ENCODE results near the gene SPIN1. TPM values are rescaled to one million over a fixed set of nuclear protein-coding genes. Genes with fewer than 3 reads are reported as not detected.
"Not testable (repeated sequence)": the region's sequence is repeated elsewhere in the genome, so short reads cannot be mapped to it uniquely, and the experiment has no call there.

The SPIN1 gene
- 100 to 1,000 TPM; 152 to 198 (median 193) TPM for polyA plus RNA-seq (ENCODE audit: insufficient read length in 4 of 4)

GRCh38 chr9:88388203-88388885 is at the start of gene SPIN1:
SPIN1 (plus strand) TSS chr9:88388444; CDS start chr9:88426540, 38,096 bp downstream.
- peak; percentile 63 to 76 (median 71) for DNase-seq (ENCODE audit: low read depth in 4 of 4, low spot score in 3 of 4)

- DNase-seq (ENCODE audit: low read depth in 4 of 4, low spot score in 3 of 4) = no peak
These were observed 48.9 kb upstream of the SPIN1 start for GRCh38 chr9:88339317-88339716.

GRCh38 chr9:88342246-88342645 is 46.0 kb upstream of the SPIN1 start:
- no peak for DNase-seq (ENCODE audit: low read depth in 4 of 4, low spot score in 3 of 4)

- no peak for DNase-seq (ENCODE audit: low read depth in 4 of 4, low spot score in 3 of 4)
These were observed 44.2 kb upstream of the SPIN1 start for GRCh38 chr9:88344013-88344412.

GRCh38 chr9:88350354-88350753 is 37.9 kb upstream of the SPIN1 start:
- not testable (repeated sequence) for DNase-seq (ENCODE audit: low read depth in 4 of 4, low spot score in 3 of 4)

- no peak for DNase-seq (ENCODE audit: low read depth in 4 of 4, low spot score in 3 of 4)
These were observed 33.1 kb upstream of the SPIN1 start for GRCh38 chr9:88355166-88355565.

- DNase-seq (ENCODE audit: low read depth in 4 of 4, low spot score in 3 of 4) = not testable (repeated sequence)
These were observed 31.0 kb upstream of the SPIN1 start for GRCh38 chr9:88357250-88357649.

GRCh38 chr9:88358723-88359122 is 29.5 kb upstream of the SPIN1 start:
- DNase-seq (ENCODE audit: low read depth in 4 of 4, low spot score in 3 of 4) = no peak

GRCh38 chr9:88359974-88360373 is 28.3 kb upstream of the SPIN1 start:
- no peak for DNase-seq (ENCODE audit: low read depth in 4 of 4, low spot score in 3 of 4)

- DNase-seq (ENCODE audit: low read depth in 4 of 4, low spot score in 3 of 4) = no peak
These were observed 25.6 kb upstream of the SPIN1 start for GRCh38 chr9:88362681-88363080.

- no peak for DNase-seq (ENCODE audit: low read depth in 4 of 4, low spot score in 3 of 4)
These were observed 24.6 kb upstream of the SPIN1 start for GRCh38 chr9:88363661-88364060.

- no peak for DNase-seq (ENCODE audit: low read depth in 4 of 4, low spot score in 3 of 4)
These were observed 23.5 kb upstream of the SPIN1 start for GRCh38 chr9:88364706-88365105.

- no peak for DNase-seq (ENCODE audit: low read depth in 4 of 4, low spot score in 3 of 4)
These were observed 17.9 kb upstream of the SPIN1 start for GRCh38 chr9:88370346-88370745.

- no peak for DNase-seq (ENCODE audit: low read depth in 4 of 4, low spot score in 3 of 4)
These were observed 16.1 kb upstream of the SPIN1 start for GRCh38 chr9:88372103-88372654.

GRCh38 chr9:88373045-88373444 is 15.2 kb upstream of the SPIN1 start:
- DNase-seq (ENCODE audit: low read depth in 4 of 4, low spot score in 3 of 4) = no peak

GRCh38 chr9:88378317-88378716 is 9.9 kb upstream of the SPIN1 start:
- no peak for DNase-seq (ENCODE audit: low read depth in 4 of 4, low spot score in 3 of 4)

- DNase-seq (ENCODE audit: low read depth in 4 of 4, low spot score in 3 of 4) = no peak
These were observed 8.9 kb upstream of the SPIN1 start for GRCh38 chr9:88379352-88379751.

GRCh38 chr9:88380118-88380517 is 8.1 kb upstream of the SPIN1 start:
- no peak for DNase-seq (ENCODE audit: low read depth in 4 of 4, low spot score in 3 of 4)

GRCh38 chr9:88381322-88381721 is 6.9 kb upstream of the SPIN1 start:
- DNase-seq (ENCODE audit: low read depth in 4 of 4, low spot score in 3 of 4) = not testable (repeated sequence)

GRCh38 chr9:88383176-88383575 is 5.1 kb upstream of the SPIN1 start:
- DNase-seq (ENCODE audit: low read depth in 4 of 4, low spot score in 3 of 4) = no peak

GRCh38 chr9:88386137-88386536 is 2.1 kb upstream of the SPIN1 start:
- DNase-seq (ENCODE audit: low read depth in 4 of 4, low spot score in 3 of 4) = not testable (repeated sequence)

- peak in 2 of 4 donors; percentile 23 to 24 for DNase-seq (ENCODE audit: low read depth in 4 of 4, low spot score in 3 of 4)
These were observed 1.1 kb upstream of the SPIN1 start for GRCh38 chr9:88387036-88387551.

Data from right renal pelvis (tissue), 4 donors.